ENCODE results near the gene KCNQ2.
A peak's percentile ranks its signal among the peaks of the same experiment; 100 is the strongest.

The KCNQ2 gene

GRCh38 chr20:63370618-63371187 lies 101.8 kb downstream of the KCNQ2 start:
- peak in 7 of 56 donors; percentile 15 to 56 (median 35) for DNase-seq

- no peak for DNase-seq
Measured at GRCh38 chr20:63369724-63370617, 102.5 kb downstream of the KCNQ2 start.

DNA sequence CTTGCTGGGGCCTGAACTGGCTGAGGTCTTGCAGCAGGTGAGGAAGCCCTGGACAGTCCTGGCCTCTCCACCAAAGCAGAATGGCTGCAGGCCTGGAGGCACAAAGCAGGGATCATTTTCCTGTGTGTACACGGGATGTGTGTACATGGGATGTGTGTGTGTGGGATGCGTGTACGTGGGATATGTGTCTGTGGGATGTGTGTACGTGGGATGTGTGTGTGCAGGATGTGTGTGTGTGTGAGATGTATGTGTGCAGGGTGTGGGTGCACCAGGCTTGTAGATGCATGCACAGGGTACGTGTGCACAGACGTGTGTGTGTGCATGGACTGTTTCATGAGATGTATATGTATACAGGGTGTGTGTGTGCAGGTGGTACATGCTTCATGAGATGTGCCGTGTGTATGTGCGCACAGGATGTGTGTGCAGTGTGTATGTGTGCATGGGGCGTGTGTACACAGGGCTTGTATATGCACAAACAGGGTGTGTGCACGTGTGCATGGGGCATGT lies 103.4 kb downstream of the KCNQ2 start:
- no peak for DNase-seq

DNA sequence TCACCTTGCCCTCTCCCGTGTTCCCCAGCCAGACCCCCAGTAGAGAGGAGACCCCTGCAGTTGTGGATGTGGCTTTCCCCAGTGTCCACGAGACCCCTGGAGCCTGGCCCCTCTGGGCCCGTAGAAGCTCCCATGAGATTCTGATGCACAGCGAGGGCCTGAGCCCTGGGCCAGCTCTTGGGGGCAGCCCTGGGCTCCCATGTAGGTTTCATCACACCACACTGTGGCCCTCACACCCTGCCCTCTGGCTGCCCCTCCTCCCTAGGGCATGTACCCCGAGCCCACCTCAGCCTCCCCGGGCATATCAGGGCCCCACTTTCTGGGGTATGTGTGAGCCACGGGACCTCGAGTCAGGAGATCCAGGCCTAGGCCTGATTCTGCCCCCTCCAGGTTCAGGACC lies 104.3 kb downstream of the KCNQ2 start:
- DNase-seq = no peak

DNA sequence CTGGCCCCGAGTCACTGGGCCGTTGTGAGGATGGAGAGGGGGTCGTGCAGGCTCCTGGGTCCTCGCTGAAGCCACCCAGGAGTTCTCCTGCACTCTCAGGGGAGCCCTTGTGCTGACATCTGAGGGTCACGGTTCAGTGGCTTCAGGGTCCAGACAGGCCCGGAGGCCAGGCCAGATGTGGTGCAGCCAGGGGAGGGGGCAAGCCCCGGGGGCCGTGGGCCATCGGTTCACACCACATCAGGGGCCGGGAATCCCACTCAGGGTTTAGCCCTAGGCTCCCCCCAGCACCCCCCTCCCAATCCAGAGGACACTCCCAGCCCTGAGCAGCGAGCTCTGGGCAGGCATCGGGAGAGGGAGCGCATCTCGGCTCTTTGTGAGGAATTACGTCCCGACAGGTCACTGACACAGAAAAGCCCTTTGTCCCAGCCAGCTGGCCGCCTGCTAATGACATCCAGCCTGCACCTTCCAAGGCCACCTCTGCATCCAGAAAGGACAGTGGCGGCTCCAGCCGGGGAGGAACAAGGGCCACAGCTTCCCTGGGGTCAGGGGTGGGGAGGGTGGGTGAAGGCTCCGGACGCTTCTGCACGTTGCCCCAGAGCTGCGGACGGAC lies 104.9 kb downstream of the KCNQ2 start:
- DNase-seq = no peak

- DNase-seq = no peak
Measured at GRCh38 chr20:63366390-63367365, 105.8 kb downstream of the KCNQ2 start.

GRCh38 chr20:63365601-63366389 lies 106.7 kb downstream of the KCNQ2 start:
- DNase-seq = no peak

GRCh38 chr20:63364801-63365585 lies 107.5 kb downstream of the KCNQ2 start:
- peak in 4 of 56 donors; percentile 14 to 49 (median 24) for DNase-seq

DNA sequence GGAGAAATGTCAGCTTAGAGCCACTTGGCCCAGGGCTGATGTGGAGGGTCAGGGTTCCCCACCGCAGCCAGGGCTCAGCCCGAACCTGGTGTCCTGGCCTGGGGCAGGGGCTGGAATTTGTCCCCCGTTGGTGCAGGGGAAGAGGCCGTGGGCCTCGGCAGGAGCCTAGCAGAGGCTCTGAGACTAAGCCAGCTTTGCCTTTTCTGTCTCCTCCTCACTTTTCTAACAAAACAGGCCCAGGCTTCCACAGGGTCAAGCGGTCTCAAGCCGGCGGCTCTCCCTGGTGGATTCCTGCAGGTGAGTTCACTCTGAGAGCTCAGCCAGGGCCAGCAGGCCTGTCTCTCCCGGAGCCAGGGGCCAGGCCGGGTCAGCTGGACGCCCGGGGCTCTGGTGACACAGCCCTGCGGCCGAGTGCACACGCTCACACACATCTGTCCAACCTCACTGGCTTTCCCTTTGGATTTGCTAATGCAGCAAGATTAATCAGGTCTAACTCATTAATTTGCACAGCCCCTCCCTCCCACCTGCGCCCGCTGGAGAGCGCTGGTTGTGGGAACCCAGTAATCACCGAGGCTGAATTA lies 108.4 kb downstream of the KCNQ2 start:
- no peak for DNase-seq

- DNase-seq = no peak
Measured at GRCh38 chr20:63363013-63363957, 109.2 kb downstream of the KCNQ2 start.

GRCh38 chr20:63362436-63363009 lies 109.9 kb downstream of the KCNQ2 start:
- no peak for DNase-seq

DNA sequence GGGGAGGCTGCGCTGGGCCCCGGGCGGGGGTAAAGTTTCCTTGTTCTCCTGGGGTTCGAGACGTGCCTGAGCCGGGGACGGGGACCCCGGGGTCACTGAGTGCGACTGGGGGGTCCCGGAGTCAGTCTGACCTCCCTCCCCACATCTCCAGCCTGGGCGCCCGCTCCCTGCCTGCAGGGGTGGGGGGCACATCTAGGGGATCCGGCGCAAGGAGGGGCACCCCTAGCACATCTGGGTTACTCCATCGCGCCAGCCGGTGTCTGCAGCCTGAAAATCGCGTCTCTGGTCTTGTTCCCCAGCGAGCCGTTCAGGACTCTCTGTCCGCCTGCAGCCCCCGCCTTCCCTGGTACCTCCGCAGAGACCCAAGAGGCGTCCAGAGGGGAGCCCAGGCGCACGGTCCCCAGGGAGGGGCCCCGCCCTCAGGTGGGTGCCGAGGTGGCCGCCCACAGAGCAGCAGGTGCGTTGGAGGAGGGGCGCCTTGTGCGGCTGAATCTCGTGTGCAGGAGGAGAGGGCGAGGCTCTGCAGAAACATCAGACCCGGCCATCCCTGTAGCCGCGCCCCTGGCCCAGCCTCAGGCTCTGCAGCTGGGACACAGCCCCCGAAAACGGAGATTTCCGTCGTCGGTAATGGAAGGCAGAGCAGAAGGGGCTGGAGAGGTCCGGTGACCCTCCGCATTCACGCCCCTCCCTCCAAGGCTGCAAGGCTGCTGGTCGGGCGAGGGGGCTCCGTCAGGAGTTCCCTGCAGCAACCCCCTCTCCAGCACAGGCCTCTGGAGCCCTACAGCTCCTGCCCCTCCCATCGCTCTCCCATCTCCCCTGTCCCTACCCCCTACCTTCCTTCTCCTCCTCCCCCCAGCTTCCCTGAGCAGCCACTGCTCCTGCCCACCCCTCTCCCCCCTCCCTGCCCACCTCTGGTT lies 110.7 kb downstream of the KCNQ2 start:
- no peak for DNase-seq

DNA sequence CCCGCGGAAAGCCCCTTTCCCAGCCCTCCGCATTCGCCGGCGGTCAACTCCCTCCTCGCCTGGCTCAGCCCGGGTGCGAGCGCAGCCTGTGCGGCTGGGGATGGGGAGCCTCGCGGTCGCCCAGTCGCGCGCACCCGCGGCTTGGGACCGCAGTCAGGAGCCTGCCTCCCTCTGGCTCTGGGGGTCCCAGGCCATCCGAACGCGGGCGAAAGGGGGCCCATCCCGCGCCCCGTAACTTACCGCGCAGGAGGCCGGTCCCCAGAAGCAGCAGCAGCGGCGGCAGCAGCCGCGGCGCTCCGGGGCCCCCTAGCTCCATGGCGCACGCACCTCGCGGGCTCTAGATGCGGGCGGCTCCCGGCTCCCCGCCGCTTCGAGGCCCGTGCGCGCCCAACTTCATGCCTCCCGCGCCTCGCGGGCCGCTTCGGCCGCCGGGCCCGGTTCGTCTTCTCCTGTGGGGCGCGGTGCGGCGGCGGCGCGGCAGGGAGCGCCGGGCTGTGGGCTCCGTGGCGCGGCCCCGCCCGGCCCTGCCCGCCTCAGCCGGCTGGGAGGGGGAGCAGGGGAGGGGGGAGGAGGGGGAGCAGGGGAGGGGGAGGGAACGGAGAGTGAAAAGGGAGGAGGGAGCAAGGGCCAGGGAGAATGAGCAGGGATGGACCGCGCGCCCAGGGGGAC lies 111.5 kb downstream of the KCNQ2 start, which contains the start of gene CHRNA4:
CHRNA4 (minus strand) TSS at position 500 of the 669 bp plus-strand sequence; CDS start at position 316, 184 bp downstream.
- DNase-seq = peak in 5 of 56 donors; percentile 5 to 79 (median 34)

GRCh38 chr20:63359937-63360849 lies 112.3 kb downstream of the KCNQ2 start:
- no peak for DNase-seq

Measured in amygdala (tissue), 56 donors.